Smooth muscle cell (in vitro differentiated cells): ENCODE results near the gene SESN3. TPM values are rescaled to one million over a fixed set of nuclear protein-coding genes. Genes with fewer than 3 reads are reported as not detected.

Source experiments
- DNase-seq: peaks from one replicate; lab custom pipeline; 2025; ENCODE audit not compliant: unreplicated experiment; lab: John Stamatoyannopoulos, UW
- H2AFZ ChIP-seq: fragments of 200-600 bp; sonication (generic); 2 replicates; pipeline ENCODE4 v1.6.0; 2016; ENCODE audit warnings: antibody characterized with exemption, low read depth, mild to moderate bottlenecking
- H3F3A ChIP-seq: fragments of 200-600 bp; sonication (generic); 2 replicates; pipeline ENCODE4 v1.6.0; 2017; ENCODE audit warnings: antibody characterized with exemption, low read depth
- H3K27ac ChIP-seq: fragments of 200-600 bp; sonication (generic); 2 replicates; pipeline ENCODE4 v1.5.1; 2016; ENCODE audit warnings: low read depth, mild to moderate bottlenecking
- H3K27me3 ChIP-seq: fragments of 200-600 bp; sonication (generic); 2 replicates; pipeline ENCODE4 v1.6.1; 2016; ENCODE audit warnings: low read depth, mild to moderate bottlenecking
- H3K36me3 ChIP-seq: fragments of 200-600 bp; sonication (generic); 2 replicates; pipeline ENCODE4 v1.5.1; 2016; ENCODE audit warnings: low read depth
- H3K4me1 ChIP-seq: fragments of 200-600 bp; sonication (generic); 2 replicates; pipeline ENCODE4 v1.5.1; 2016; ENCODE audit warnings: low read depth
- H3K4me2 ChIP-seq: fragments of 200-600 bp; sonication (generic); 2 replicates; pipeline ENCODE4 v1.6.0; 2016; ENCODE audit warnings: mild to moderate bottlenecking
- H3K4me3 ChIP-seq: fragments of 200-600 bp; sonication (generic); 2 replicates; pipeline ENCODE4 v1.5.1; 2016; ENCODE audit warnings: mild to moderate bottlenecking
- H3K79me2 ChIP-seq: fragments of 200-600 bp; sonication (generic); 2 replicates; pipeline ENCODE4 v1.6.0; 2016; ENCODE audit warnings: low read depth, mild to moderate bottlenecking
- H3K9ac ChIP-seq: fragments of 200-600 bp; sonication (generic); 2 replicates; pipeline ENCODE4 v1.6.0; 2016; ENCODE audit warnings: low read depth
- H3K9me3 ChIP-seq: fragments of 200-600 bp; sonication (generic); replicated peaks from 2 replicates; pipeline ENCODE4 v1.5.1; 2016; ENCODE audit warnings: low read depth
- H4K20me1 ChIP-seq: fragments of 200-600 bp; sonication (generic); 2 replicates; pipeline ENCODE4 v1.6.0; 2016; ENCODE audit warnings: low read depth
- WGBS: methylation state at CpG from one replicate; pipeline ENCODE4 v1.1.7; 2016; ENCODE audit warnings: low lambda C conversion rate; 5-methylcytosine and 5-hydroxymethylcytosine counted together
- polyA plus RNA-seq: library from polyadenylated mRNA; unstranded; fragments of >200 nt; fragmentation: Nextera tagmentation; extraction: Ambion mirVana; gene quantifications from 2 replicates; pipeline ENCODE4 v1.2.1, GENCODE V29; 2016
- total RNA-seq: library from RNA; depleted of rRNA; stranded (reverse); fragments of >200 nt; gene quantifications from 2 replicates; pipeline ENCODE4 v1.2.3, GENCODE V29; 2014
- TF ChIP-seq, protein P1 (sequence below): fragments of 200-600 bp; sonication (generic); IDR thresholded peaks from 2 replicates; pipeline ENCODE4 v1.5.1; 2017; ENCODE audit warnings: borderline replicate concordance, mild to moderate bottlenecking, antibody characterized with exemption; ENCODE audit not compliant: insufficient read depth, poor library complexity, severe bottlenecking

The SESN3 gene
- total and polyA plus RNA-seq, 2 experiments from 2014 or later = 20.4 to 374 TPM

DNA sequence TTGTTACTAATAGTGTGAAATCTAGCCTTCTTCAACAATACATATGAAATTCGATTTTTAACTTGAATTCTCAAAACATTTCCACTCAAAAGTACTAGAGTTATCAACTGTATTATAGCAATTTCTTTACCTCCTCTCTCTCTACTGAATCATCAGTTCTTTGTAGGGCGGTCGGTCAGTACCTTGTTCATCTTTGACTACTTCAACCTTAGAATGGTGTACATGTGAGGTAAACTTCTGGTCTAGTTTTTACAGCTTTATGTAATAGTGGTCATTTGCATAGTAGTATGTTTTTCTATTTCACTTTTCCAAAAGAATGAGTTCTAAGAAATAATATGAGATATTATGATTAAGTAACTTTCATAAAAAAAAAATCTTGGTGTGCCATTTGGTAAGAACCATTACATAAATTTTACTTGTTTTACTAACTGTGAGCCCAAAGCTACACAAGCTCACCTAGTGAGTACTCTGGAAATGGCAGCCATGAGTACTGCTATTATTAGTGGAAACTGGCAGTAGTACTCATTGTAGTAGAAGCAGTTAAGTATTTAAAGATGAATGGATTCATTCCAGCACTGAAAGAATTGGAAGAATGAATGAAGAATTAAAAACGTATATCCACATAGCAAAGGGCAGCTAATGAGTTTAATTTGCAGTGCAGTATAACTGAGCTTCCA is 30.1 kb downstream of the SESN3 start:
- peaks cover 100% of the 10 kb centered on the region for H3K79me2 ChIP-seq
- no peak overlapping the region for H3K4me3 ChIP-seq
- H3K36me3 ChIP-seq = no peaks in the 10 kb centered on the region
- no peak overlapping the region for H3K9ac ChIP-seq
- peak overlapping the region; percentile 40 for H3K4me2 ChIP-seq
- WGBS = 88% methylated on average over 4 of the region's 4 CpGs
- TF ChIP-seq, protein P1, sequence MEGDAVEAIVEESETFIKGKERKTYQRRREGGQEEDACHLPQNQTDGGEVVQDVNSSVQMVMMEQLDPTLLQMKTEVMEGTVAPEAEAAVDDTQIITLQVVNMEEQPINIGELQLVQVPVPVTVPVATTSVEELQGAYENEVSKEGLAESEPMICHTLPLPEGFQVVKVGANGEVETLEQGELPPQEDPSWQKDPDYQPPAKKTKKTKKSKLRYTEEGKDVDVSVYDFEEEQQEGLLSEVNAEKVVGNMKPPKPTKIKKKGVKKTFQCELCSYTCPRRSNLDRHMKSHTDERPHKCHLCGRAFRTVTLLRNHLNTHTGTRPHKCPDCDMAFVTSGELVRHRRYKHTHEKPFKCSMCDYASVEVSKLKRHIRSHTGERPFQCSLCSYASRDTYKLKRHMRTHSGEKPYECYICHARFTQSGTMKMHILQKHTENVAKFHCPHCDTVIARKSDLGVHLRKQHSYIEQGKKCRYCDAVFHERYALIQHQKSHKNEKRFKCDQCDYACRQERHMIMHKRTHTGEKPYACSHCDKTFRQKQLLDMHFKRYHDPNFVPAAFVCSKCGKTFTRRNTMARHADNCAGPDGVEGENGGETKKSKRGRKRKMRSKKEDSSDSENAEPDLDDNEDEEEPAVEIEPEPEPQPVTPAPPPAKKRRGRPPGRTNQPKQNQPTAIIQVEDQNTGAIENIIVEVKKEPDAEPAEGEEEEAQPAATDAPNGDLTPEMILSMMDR = no peak
- no peak overlapping the region for H2AFZ ChIP-seq
- H3F3A ChIP-seq = peaks cover 22% of the 10 kb centered on the region
- peak overlapping the region; percentile 87 for H3K27ac ChIP-seq
- no peaks in the 10 kb centered on the region for H3K27me3 ChIP-seq
- H3K9me3 ChIP-seq = no peaks in the 10 kb centered on the region
- DNase-seq = no peak
- peaks cover 63% of the 10 kb centered on the region for H3K4me1 ChIP-seq
- H4K20me1 ChIP-seq = peaks cover 100% of the 10 kb centered on the region

DNA sequence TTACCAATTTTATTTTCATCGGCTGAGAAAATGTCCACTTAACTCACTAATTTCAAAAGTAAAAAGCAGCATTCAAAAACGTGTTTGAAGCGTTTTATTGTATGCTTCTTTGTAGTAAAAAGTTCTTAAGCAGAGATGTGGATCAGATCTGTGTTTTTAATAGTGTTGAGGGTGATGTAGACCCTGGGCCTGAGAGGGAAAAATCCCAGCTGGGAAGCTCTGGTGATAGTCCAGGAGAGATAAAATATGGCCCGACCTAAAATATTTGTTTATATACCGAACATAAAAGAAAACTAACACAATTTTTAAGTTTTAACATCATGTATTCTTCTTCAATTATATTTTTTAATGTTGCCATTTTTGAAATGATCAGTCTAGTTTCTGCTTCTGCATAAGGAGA is 35.2 kb downstream of the SESN3 start:
- 75% methylated on average over 5 of the region's 5 CpGs for WGBS
- TF ChIP-seq, protein P1 = no peak
- Histone ChIP-seq H3K27me3 (no peaks in the 10 kb centered on the region), H3K4me3 (no peak overlapping the region), H3K9ac (no peak overlapping the region), H3K4me2 (peak overlapping the region; percentile 63), H3F3A (peaks cover 51% of the 10 kb centered on the region), H3K36me3 (peaks cover 10% of the 10 kb centered on the region), H3K9me3 (no peaks in the 10 kb centered on the region), H3K4me1 (peaks cover 52% of the 10 kb centered on the region), H2AFZ (no peak overlapping the region), H3K27ac (peak overlapping the region; percentile 87), H3K79me2 (peaks cover 100% of the 10 kb centered on the region), H4K20me1 (peaks cover 100% of the 10 kb centered on the region)
- DNase-seq = no peak

DNA sequence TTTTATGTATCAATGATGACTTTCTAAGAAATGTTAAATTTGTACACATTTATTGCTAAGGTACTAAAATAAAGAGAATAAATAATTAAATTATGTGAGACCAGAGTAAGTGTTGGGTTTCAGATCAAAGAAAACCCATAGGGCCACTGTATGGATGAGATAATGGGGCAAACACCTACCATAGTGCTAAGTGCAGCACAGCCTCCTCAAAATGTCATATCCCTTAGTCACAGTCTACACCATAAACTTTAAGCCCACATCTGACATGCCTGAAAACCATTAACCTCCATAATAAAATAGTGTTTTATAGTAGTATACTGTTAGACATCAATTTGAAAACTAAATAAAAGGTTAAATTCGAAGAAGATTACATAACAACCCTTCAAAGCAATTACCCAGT is 37.5 kb downstream of the SESN3 start:
- H3K27me3 ChIP-seq = no peaks in the 10 kb centered on the region
- WGBS = 85% methylated on average over 1 of the region's 1 CpG
- H3K4me2 ChIP-seq = peak overlapping the region; percentile 63
- H3F3A ChIP-seq = peaks cover 44% of the 10 kb centered on the region
- peak overlapping the region; percentile 87 for H3K27ac ChIP-seq
- no peak overlapping the region for H3K9ac ChIP-seq
- peaks cover 100% of the 10 kb centered on the region for H3K79me2 ChIP-seq
- H3K9me3 ChIP-seq = no peaks in the 10 kb centered on the region
- H3K36me3 ChIP-seq = peaks cover 30% of the 10 kb centered on the region
- H4K20me1 ChIP-seq = peaks cover 100% of the 10 kb centered on the region
- DNase-seq = no peak
- no peak overlapping the region for H2AFZ ChIP-seq
- TF ChIP-seq, protein P1 = no peak
- no peak overlapping the region for H3K4me3 ChIP-seq
- peaks cover 33% of the 10 kb centered on the region for H3K4me1 ChIP-seq

DNA sequence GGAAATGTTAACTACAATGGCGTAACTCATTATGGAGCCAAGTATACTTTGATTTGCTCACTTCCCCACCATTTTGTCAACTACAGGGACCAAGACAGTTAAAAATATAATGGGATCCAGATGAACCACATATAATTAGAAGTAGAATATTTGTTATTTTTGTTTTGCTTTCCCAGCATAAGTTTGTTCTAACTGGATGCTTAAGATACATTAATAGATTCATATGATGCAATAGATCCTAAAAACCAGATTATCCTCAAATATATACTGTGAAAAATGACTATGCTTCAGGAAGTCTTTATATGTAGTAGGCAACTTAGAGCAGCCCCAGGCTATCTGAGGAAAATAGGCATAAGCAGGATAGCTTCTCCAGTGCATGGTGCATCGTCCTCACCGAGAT is 38.3 kb downstream of the SESN3 start:
- peaks cover 100% of the 10 kb centered on the region for H4K20me1 ChIP-seq
- no peaks in the 10 kb centered on the region for H3K27me3 ChIP-seq
- peaks cover 30% of the 10 kb centered on the region for H3K36me3 ChIP-seq
- TF ChIP-seq, protein P1 = no peak
- no peak overlapping the region for H2AFZ ChIP-seq
- H3K9me3 ChIP-seq = no peaks in the 10 kb centered on the region
- WGBS = 84% methylated on average over 3 of the region's 3 CpGs
- peak overlapping the region; percentile 63 for H3K4me2 ChIP-seq
- H3K4me1 ChIP-seq = peaks cover 25% of the 10 kb centered on the region
- H3K79me2 ChIP-seq = peaks cover 100% of the 10 kb centered on the region
- DNase-seq = no peak
- peaks cover 50% of the 10 kb centered on the region for H3F3A ChIP-seq
- H3K4me3 ChIP-seq = no peak overlapping the region
- no peak overlapping the region for H3K9ac ChIP-seq
- peak overlapping the region; percentile 87 for H3K27ac ChIP-seq
